Trophoblast cell (in vitro differentiated cells and primary cell): ENCODE measurements around the gene MCAT.
A peak's percentile ranks its signal among the peaks of the same experiment; 100 is the strongest.

Source experiments
- DNase-seq, 2 donors: peaks; one replicate each; pipeline ENCODE4 v3.0.0-alpha.2; 2016
- H2AFZ ChIP-seq: 2 replicates; pipeline ENCODE4 v1.6.1; 2013; ENCODE audit warnings: low read length, moderate library complexity, mild to moderate bottlenecking; ENCODE audit not compliant: insufficient read depth, poor library complexity
- H2AK5ac ChIP-seq: 2 replicates; pipeline ENCODE4 v1.6.1; 2013; ENCODE audit warnings: mild to moderate bottlenecking, low read length
- H2BK120ac ChIP-seq: 2 replicates; pipeline ENCODE4 v1.6.1; 2013; ENCODE audit warnings: low read length, mild to moderate bottlenecking, moderate library complexity; ENCODE audit not compliant: insufficient read depth, poor library complexity
- H2BK12ac ChIP-seq: 2 replicates; pipeline ENCODE4 v1.6.1; 2013; ENCODE audit warnings: mild to moderate bottlenecking, low read length, moderate library complexity
- H2BK5ac ChIP-seq: 2 replicates; pipeline ENCODE4 v1.6.1; 2013; ENCODE audit warnings: low read length, low read depth, moderate library complexity, mild to moderate bottlenecking; ENCODE audit not compliant: poor library complexity
- H3K14ac ChIP-seq: 2 replicates; pipeline ENCODE4 v1.6.1; 2013; ENCODE audit warnings: mild to moderate bottlenecking, low read length
- H3K18ac ChIP-seq: 2 replicates; pipeline ENCODE4 v1.6.1; 2013; ENCODE audit warnings: mild to moderate bottlenecking, low read length
- H3K23ac ChIP-seq: 2 replicates; pipeline ENCODE4 v1.6.1; 2013; ENCODE audit warnings: low read length
- H3K27ac ChIP-seq: 2 replicates; pipeline ENCODE4 v1.5.1; 2013; ENCODE audit warnings: low read depth, mild to moderate bottlenecking, inconsistent platforms, low read length, moderate library complexity
- H3K27me3 ChIP-seq: 2 replicates; pipeline ENCODE4 v1.6.1; 2013; ENCODE audit warnings: inconsistent platforms, mild to moderate bottlenecking, low read length, moderate library complexity; ENCODE audit not compliant: insufficient read depth
- H3K36me3 ChIP-seq, 2 experiments: 1 replicate in 1 of 2; 2 replicates in 1 of 2; pipeline ENCODE4 v1.6.1; 2013; ENCODE audit warnings: low read length in 2 of 2, mild to moderate bottlenecking in 2 of 2, moderate library complexity in 1 of 2; ENCODE audit not compliant: insufficient read depth in 2 of 2, control insufficient read depth in 1 of 2
- H3K4ac ChIP-seq: 2 replicates; pipeline ENCODE4 v1.6.1; 2013; ENCODE audit warnings: low read depth, mild to moderate bottlenecking, low read length, moderate library complexity
- H3K4me1 ChIP-seq, 2 experiments: 1 replicate in 1 of 2; 2 replicates in 1 of 2; pipeline ENCODE4 v1.6.1; 2013; ENCODE audit warnings: low read length in 2 of 2, mild to moderate bottlenecking in 2 of 2, moderate library complexity in 1 of 2; ENCODE audit not compliant: insufficient read depth in 2 of 2, control insufficient read depth in 1 of 2
- H3K4me2 ChIP-seq: 2 replicates; pipeline ENCODE4 v1.6.1; 2013; ENCODE audit warnings: inconsistent platforms, mild to moderate bottlenecking, low read length, moderate library complexity
- H3K4me3 ChIP-seq: 2 replicates; pipeline ENCODE4 v1.5.1; 2013; ENCODE audit warnings: mild to moderate bottlenecking, low read depth, low read length, inconsistent platforms
- H3K79me1 ChIP-seq: one replicate; pipeline ENCODE4 v1.6.1; 2013; ENCODE audit warnings: low read length
- H3K79me2 ChIP-seq: 2 replicates; pipeline ENCODE4 v1.6.1; 2013; ENCODE audit warnings: low read length, mild to moderate bottlenecking; ENCODE audit not compliant: control insufficient read depth, insufficient read depth, poor library complexity
- H3K9ac ChIP-seq: 2 replicates; pipeline ENCODE4 v1.6.1; 2013; ENCODE audit warnings: mild to moderate bottlenecking, low read length
- H3K9me3 ChIP-seq: 2 replicates; pipeline ENCODE4 v1.6.1; 2013; ENCODE audit warnings: low read depth, mild to moderate bottlenecking, control low read depth, inconsistent platforms, low read length; ENCODE audit not compliant: insufficient read depth
- H4K12ac ChIP-seq: 2 replicates; pipeline ENCODE4 v1.6.1; 2013; ENCODE audit warnings: low read depth, mild to moderate bottlenecking, low read length, moderate library complexity
- H4K8ac ChIP-seq: 2 replicates; pipeline ENCODE4 v1.6.1; 2013; ENCODE audit warnings: low read depth, mild to moderate bottlenecking, low read length, moderate library complexity
- H4K91ac ChIP-seq: one replicate; pipeline ENCODE4 v1.6.1; 2013; ENCODE audit warnings: low read depth, mild to moderate bottlenecking, low read length, moderate library complexity
- WGBS: extraction: QIAGEN DNeasy Blood & Tissue Kit; methylation state at CpG from one replicate; pipeline ENCODE4 v1.1.7; 2013; ENCODE audit warnings: missing lambda C conversion rate; ENCODE audit not compliant: insufficient read length, insufficient coverage; ENCODE audit errors: extremely low coverage; 5-methylcytosine and 5-hydroxymethylcytosine counted together

MCAT gene

DNA sequence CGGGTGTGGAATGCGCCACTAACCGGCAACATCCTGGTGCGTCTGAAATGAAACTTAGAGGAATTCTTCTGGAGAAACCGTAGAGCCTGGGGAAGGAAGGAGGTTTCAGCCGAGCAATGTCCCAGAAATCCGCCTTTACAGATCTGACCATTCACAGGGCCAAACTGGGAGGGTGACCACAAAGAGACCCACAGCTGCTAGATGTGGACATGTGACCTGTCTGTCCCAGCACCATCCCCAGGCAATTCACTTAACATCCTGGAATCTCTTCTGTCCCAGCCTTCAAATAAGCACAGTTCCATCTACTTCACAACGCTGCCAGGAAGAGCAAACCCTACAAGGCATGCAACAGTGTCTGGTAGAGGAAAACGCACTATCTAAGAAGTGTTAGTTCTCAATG lies 9.8 kb downstream of the MCAT start:
- H3K4me1 ChIP-seq: peaks cover 0 to 2% of the 10 kb centered on the region in 2 experiments
- no peak overlapping the region for H2AK5ac ChIP-seq
- H3K27ac ChIP-seq: peak overlapping the region; percentile 7
- no peak overlapping the region for H4K8ac ChIP-seq
- H4K91ac ChIP-seq: no peak overlapping the region
- H3K18ac ChIP-seq: no peak overlapping the region
- no peaks in the 10 kb centered on the region for H3K79me2 ChIP-seq
- no peak overlapping the region for H2BK12ac ChIP-seq
- no CpG with 5 or more reads among the region's 9 CpGs for WGBS
- H3K14ac ChIP-seq: no peak overlapping the region
- no peak overlapping the region for H3K4me2 ChIP-seq
- DNase-seq: no peak
- H2BK120ac ChIP-seq: no peak overlapping the region
- peaks cover 2% of the 10 kb centered on the region for H3K9me3 ChIP-seq
- H3K4ac ChIP-seq: no peak overlapping the region
- no peak overlapping the region for H2AFZ ChIP-seq
- no peak overlapping the region for H3K4me3 ChIP-seq
- peaks cover 42 to 47% of the 10 kb centered on the region in 2 experiments for H3K36me3 ChIP-seq
- H3K79me1 ChIP-seq: no peaks in the 10 kb centered on the region
- no peak overlapping the region for H3K9ac ChIP-seq
- no peak overlapping the region for H3K23ac ChIP-seq
- no peak overlapping the region for H2BK5ac ChIP-seq
- H3K27me3 ChIP-seq: no peaks in the 10 kb centered on the region
- no peak overlapping the region for H4K12ac ChIP-seq

DNA sequence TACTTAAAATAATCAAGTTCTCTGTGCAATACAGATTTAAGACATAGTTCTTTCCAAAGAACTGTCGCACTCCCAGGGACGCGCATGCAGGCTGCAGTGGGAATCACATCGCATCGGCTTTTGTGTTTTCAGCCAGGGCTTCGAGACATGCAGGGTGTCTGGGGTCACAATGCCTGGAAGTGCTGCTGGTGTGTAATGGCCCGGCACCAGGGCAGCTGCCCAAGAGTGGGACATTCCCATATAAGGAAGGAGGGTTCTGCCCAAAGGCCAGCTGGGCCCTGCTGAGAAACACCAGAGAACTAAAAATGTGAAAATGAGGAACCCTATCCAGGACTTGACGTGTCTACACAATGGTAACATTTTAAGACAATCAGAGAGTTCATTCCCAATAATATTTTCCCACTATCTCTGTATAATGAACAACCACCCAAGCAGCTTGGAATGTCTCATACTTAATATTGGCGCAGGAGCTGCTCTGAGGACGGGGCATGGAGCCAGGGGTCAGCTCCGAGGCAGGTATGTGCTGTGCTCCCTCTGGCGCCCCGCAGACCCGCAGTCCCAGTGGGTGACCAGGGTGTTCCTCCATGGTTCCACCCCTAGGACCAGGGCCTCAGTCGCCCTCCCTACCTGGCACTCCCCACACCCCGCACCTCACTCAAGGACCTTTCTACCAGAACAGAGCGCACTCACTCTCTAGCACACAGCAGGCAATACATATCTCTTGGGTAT lies 11.3 kb downstream of the MCAT start:
- Histone ChIP-seq H3K4me3 (no peak overlapping the region), H3K9ac (no peak overlapping the region), H3K27me3 (no peaks in the 10 kb centered on the region), H3K9me3 (peaks cover 2% of the 10 kb centered on the region), H3K36me3 (peaks cover 34 to 36% of the 10 kb centered on the region in 2 experiments), H3K4me1 (peaks cover 5 to 13% of the 10 kb centered on the region in 2 experiments), H3K27ac (no peak overlapping the region), H4K91ac (no peak overlapping the region), H2BK120ac (no peak overlapping the region), H2AK5ac (peak overlapping the region; percentile 4), H4K12ac (no peak overlapping the region), H3K79me1 (peaks cover 6% of the 10 kb centered on the region), H3K14ac (no peak overlapping the region), H3K18ac (no peak overlapping the region), H2BK12ac (no peak overlapping the region), H2AFZ (no peak overlapping the region), H3K4ac (no peak overlapping the region), H4K8ac (no peak overlapping the region), H3K23ac (no peak overlapping the region), H2BK5ac (no peak overlapping the region), H3K4me2 (no peak overlapping the region), H3K79me2 (no peaks in the 10 kb centered on the region)
- no CpG with 5 or more reads among the region's 17 CpGs for WGBS
- no peak for DNase-seq

DNA sequence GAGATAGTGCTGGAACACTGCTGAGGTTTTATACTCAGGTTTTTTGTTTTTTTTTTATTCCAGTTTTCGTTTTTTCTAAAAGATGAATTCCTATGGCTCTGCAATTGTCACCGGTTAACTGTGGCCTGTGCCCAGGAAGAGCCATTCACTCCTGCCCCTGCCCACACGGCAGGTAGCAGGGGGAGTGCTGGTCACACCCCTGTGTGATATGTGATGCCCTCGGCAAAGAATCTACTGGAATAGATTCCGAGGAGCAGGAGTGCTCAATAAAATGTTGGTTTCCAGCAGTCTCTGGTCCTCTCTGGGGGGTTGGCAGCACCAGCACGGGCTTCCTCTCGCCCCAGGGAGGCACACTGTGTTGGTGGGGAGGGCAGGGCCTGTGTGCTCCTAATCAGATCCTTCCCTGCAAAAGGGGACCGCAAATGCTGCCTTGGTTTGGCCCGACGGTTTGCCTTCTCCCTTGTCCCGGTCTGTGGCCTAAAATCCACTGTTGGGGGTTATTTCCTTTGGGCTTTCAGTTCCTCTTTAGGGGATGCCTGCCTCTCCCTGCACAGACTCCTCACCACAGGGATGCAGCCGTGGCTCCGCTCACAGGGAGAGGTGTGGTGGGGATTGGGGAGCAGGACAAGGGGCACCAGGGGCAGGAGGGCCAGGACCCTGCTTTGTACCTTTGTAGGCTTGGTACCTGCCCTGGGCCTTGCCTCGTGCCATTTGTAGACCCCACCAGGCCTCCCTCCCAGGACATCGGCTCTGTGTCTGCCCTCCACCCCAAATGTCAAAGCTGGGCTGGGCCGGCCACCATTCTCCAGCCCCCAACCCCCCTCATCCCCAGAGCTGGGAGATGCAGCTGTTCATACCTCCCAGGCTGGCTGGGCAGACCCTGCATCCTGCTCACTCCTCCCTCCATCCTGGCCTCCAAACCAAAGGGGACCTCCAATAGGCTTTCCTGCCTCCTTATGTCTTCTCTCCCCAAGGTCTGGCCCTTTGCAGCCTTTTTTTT lies 13.5 kb downstream of the MCAT start:
- H4K12ac ChIP-seq: no peak overlapping the region
- H3K27me3 ChIP-seq: no peaks in the 10 kb centered on the region
- H3K9ac ChIP-seq: no peak overlapping the region
- no peak overlapping the region for H2BK12ac ChIP-seq
- no peak overlapping the region for H2AK5ac ChIP-seq
- H3K27ac ChIP-seq: no peak overlapping the region
- no peak for DNase-seq
- H4K8ac ChIP-seq: no peak overlapping the region
- no peak overlapping the region for H3K23ac ChIP-seq
- no peak overlapping the region for H2BK120ac ChIP-seq
- H4K91ac ChIP-seq: no peak overlapping the region
- H3K4ac ChIP-seq: no peak overlapping the region
- H3K14ac ChIP-seq: no peak overlapping the region
- no peak overlapping the region for H2BK5ac ChIP-seq
- H3K9me3 ChIP-seq: peaks cover 2% of the 10 kb centered on the region
- no CpG with 5 or more reads among the region's 16 CpGs for WGBS
- H3K79me1 ChIP-seq: peaks cover 8% of the 10 kb centered on the region
- peaks cover 13 to 24% of the 10 kb centered on the region in 2 experiments for H3K4me1 ChIP-seq
- no peaks in the 10 kb centered on the region for H3K79me2 ChIP-seq
- H3K4me2 ChIP-seq: no peak overlapping the region
- peaks cover 20 to 22% of the 10 kb centered on the region in 2 experiments for H3K36me3 ChIP-seq
- no peak overlapping the region for H3K18ac ChIP-seq
- no peak overlapping the region for H2AFZ ChIP-seq
- peak overlapping the region; percentile 1 for H3K4me3 ChIP-seq

DNA sequence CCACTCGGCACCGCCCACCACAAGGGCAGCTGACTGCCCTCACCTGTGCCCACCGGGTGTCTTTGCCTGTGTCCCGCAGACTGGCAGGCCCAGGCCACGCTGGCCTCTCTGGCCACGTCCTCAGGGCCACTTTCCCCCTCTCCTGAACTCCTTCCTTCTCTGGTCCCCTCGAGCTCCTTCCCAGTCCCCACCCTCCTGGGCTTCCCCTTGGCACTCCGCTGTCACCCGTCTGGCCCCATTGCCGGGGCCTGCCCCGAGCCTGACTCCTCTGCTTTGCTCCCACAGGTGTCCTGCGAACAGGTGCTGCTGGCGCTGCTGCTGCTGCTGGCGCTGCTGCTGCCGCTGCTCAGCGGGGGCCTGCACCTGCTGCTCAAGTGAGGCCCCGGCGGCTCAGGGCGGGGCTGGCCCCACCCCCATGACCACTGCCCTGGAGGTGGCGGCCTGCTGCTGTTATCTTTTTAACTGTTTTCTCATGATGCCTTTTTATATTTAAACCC lies 14.2 kb downstream of the MCAT start:
- peaks cover 13 to 24% of the 10 kb centered on the region in 2 experiments for H3K4me1 ChIP-seq
- H3K9me3 ChIP-seq: no peaks in the 10 kb centered on the region
- no peak overlapping the region for H3K4me3 ChIP-seq
- H4K91ac ChIP-seq: no peak overlapping the region
- H3K23ac ChIP-seq: no peak overlapping the region
- no peaks in the 10 kb centered on the region for H3K79me2 ChIP-seq
- H4K12ac ChIP-seq: no peak overlapping the region
- peak in 1 of 2 donors; percentile 26 for DNase-seq
- H3K4me2 ChIP-seq: no peak overlapping the region
- no peak overlapping the region for H2BK120ac ChIP-seq
- no peak overlapping the region for H3K18ac ChIP-seq
- H3K14ac ChIP-seq: no peak overlapping the region
- H2BK12ac ChIP-seq: no peak overlapping the region
- H3K4ac ChIP-seq: no peak overlapping the region
- peaks cover 8% of the 10 kb centered on the region for H3K79me1 ChIP-seq
- H2BK5ac ChIP-seq: no peak overlapping the region
- WGBS: no CpG with 5 or more reads among the region's 20 CpGs
- H2AFZ ChIP-seq: no peak overlapping the region
- H2AK5ac ChIP-seq: no peak overlapping the region
- no peak overlapping the region for H4K8ac ChIP-seq
- H3K27me3 ChIP-seq: no peaks in the 10 kb centered on the region
- no peak overlapping the region for H3K27ac ChIP-seq
- H3K9ac ChIP-seq: no peak overlapping the region
- H3K36me3 ChIP-seq: peaks cover 14 to 17% of the 10 kb centered on the region in 2 experiments
